GM12878 (cell line): ENCODE data around the gene SLC27A5.

ENCODE experiments used
- EP300 ChIP-seq, 2 experiments: fragments of 150-350 bp in 1 of 2; IDR thresholded peaks; 2 replicates each; pipeline ENCODE4 v1.6.1; 2011 to 2012; ENCODE audit warnings: low read depth in 2 of 2, low read length in 2 of 2, borderline replicate concordance in 1 of 2, improper control_type of control experiment in 1 of 2, inconsistent platforms in 1 of 2; ENCODE audit not compliant: control insufficient read depth in 1 of 2
- RAD21 ChIP-seq: IDR thresholded peaks from 2 replicates; pipeline ENCODE4 v1.6.1; 2011; ENCODE audit warnings: mild to moderate bottlenecking, low read depth, low read length, moderate library complexity; ENCODE audit not compliant: insufficient read depth
- RB1 ChIP-seq: fragments of 450-650 bp; formaldehyde crosslinking; IDR thresholded peaks from 2 replicates; pipeline ENCODE4 v1.6.1; 2017; ENCODE audit warnings: mild to moderate bottlenecking, borderline replicate concordance
- SREBF2 ChIP-seq: IDR thresholded peaks from 2 replicates; pipeline ENCODE4 v1.6.1; 2012; ENCODE audit warnings: mild to moderate bottlenecking, low read length
- ZSCAN29 ChIP-seq: fragments of 450-650 bp; IDR thresholded peaks from 2 replicates; pipeline ENCODE4 v1.6.1; 2017; ENCODE audit warnings: mild to moderate bottlenecking, moderate library complexity
- TF ChIP-seq, protein P1 (sequence below), 3 experiments: IDR thresholded peaks in 2 of 3; conservative IDR thresholded peaks in 1 of 3; 2 replicates each; pipeline ENCODE4 v1.5.1; 2011; ENCODE audit warnings: low read depth in 3 of 3, low read length in 3 of 3, mild to moderate bottlenecking in 3 of 3, control low read depth in 2 of 3, moderate library complexity in 2 of 3, inconsistent platforms in 1 of 3, mixed read lengths in 1 of 3; ENCODE audit not compliant: control insufficient read depth in 2 of 3, insufficient read depth in 1 of 3; ENCODE audit errors: extremely low read depth in 1 of 3
- TF ChIP-seq, protein P2 (sequence below): IDR thresholded peaks from 2 replicates; pipeline ENCODE4 v1.6.1; 2011; ENCODE audit warnings: low read depth, low read length, improper control_type of control experiment, borderline replicate concordance

DNA sequence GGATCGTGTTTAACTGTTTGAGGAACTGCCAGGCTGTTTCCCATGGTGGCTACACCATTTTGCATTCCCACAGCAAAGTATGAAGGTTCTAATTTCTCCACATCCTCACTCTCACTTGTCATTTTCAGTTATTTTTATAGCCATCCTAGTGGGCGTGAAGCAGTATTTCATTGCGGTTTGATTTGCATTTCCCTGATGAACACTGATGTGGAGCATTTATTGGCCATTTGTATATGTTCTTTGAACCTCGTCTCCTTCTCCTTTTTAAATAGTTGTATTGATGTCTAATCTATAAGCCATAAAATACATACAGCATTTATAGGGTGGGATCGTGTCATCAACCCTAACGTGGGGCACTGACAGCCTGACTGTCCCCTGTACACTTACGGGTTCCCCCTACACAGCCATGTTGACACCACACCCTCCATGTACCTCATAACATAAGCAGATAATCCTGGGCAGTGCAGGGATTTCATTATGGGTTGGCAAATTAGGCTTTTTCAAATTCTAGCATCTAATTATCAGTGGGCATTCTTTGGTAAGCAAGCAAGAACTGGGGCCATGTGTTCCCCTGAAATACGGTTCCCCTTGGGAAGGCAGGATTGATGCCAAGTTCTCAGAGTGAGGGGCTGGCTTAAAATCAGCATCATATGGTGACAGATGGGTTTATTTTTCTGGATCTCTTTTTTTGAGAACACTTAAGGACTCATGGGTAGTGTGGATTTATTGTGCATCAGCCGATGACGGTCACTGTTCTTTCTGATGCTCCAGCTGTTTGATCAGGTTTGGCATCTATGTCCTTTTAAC, 19.4 kb upstream of the SLC27A5 start:
- TF ChIP-seq ZSCAN29 (no peak), EP300 (IDR thresholded peaks at IDR 0.05; ENCODE audit: borderline replicate concordance in 1 of 2, control insufficient read depth in 1 of 2, low read depth in 2 of 2, low read length in 2 of 2) (no peak), RB1 (no peak), SREBF2 (no peak), RAD21 (no peak)
- TF ChIP-seq, protein P1, sequence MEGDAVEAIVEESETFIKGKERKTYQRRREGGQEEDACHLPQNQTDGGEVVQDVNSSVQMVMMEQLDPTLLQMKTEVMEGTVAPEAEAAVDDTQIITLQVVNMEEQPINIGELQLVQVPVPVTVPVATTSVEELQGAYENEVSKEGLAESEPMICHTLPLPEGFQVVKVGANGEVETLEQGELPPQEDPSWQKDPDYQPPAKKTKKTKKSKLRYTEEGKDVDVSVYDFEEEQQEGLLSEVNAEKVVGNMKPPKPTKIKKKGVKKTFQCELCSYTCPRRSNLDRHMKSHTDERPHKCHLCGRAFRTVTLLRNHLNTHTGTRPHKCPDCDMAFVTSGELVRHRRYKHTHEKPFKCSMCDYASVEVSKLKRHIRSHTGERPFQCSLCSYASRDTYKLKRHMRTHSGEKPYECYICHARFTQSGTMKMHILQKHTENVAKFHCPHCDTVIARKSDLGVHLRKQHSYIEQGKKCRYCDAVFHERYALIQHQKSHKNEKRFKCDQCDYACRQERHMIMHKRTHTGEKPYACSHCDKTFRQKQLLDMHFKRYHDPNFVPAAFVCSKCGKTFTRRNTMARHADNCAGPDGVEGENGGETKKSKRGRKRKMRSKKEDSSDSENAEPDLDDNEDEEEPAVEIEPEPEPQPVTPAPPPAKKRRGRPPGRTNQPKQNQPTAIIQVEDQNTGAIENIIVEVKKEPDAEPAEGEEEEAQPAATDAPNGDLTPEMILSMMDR (IDR thresholded peaks at IDR 0.05 in 2 of 3, conservative IDR thresholded peaks at IDR 0.05 in 1 of 3; ENCODE audit: control insufficient read depth in 2 of 3, extremely low read depth in 1 of 3, insufficient read depth in 1 of 3, low read depth in 3 of 3, low read length in 3 of 3): no peak
- TF ChIP-seq, protein P2, sequence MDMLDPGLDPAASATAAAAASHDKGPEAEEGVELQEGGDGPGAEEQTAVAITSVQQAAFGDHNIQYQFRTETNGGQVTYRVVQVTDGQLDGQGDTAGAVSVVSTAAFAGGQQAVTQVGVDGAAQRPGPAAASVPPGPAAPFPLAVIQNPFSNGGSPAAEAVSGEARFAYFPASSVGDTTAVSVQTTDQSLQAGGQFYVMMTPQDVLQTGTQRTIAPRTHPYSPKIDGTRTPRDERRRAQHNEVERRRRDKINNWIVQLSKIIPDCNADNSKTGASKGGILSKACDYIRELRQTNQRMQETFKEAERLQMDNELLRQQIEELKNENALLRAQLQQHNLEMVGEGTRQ: no peak
